ENCODE measurements around the gene PKNOX2. TPM values are rescaled to one million over a fixed set of nuclear protein-coding genes. Genes with fewer than 3 reads are reported as not detected.

Gene PKNOX2
- total and polyA plus RNA-seq, 2 of the 8 experiments (the other 6 are each of a cell fraction or from before 2014, with no cell fraction given): 2.0 TPM

DNA sequence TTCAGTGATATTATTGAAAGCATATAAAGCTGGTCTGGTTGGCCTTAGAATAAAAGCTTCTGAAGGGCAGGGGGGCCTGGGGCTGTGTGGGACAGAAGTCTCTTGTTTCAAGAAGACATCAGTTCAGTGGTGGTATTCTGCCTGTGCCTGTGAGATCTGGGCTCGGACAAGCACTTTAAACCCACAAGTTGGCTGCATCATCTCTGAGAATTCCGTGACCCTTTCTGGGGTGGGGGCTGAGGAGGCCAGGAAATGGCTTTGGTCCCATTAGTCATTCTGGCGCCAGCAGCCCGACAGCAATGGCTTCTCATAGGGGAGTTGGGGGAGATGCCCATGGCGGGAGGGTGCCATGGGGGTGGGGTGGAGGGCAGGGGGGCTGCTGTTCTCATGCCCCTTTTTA is 104.1 kb downstream of the PKNOX2 start (continued):
- no peak for TF ChIP-seq GABPA (IDR thresholded peaks at IDR 0.05; ENCODE audit: borderline replicate concordance, insufficient read depth, low read length)

All from H1 (cell line).